SK-N-SH (cell line): ENCODE data around the gene ADAMTS2.

Experiments used
- FOXM1 ChIP-seq: IDR thresholded peaks from 2 replicates; pipeline ENCODE4 v1.4.0; 2012; ENCODE audit warnings: low read depth, mild to moderate bottlenecking
- GABPA ChIP-seq: IDR thresholded peaks from 2 replicates; pipeline ENCODE4 v1.4.0; 2012; ENCODE audit warnings: low read depth, mild to moderate bottlenecking
- MXI1 ChIP-seq: IDR thresholded peaks from 2 replicates; pipeline ENCODE4 v1.6.1; 2012; ENCODE audit warnings: mild to moderate bottlenecking, low read depth, low read length, improper control_type of control experiment
- POLR2AphosphoS5 ChIP-seq: IDR thresholded peaks from 2 replicates; pipeline ENCODE4 v1.6.1; 2012; ENCODE audit warnings: low read depth, low read length
- RAD21 ChIP-seq: IDR thresholded peaks from 2 replicates; pipeline ENCODE4 v1.6.1; 2012; ENCODE audit warnings: mild to moderate bottlenecking, low read length
- SIN3A ChIP-seq: IDR thresholded peaks from 2 replicates; pipeline ENCODE4 v1.6.1; 2012; ENCODE audit warnings: low read depth, mild to moderate bottlenecking, low read length, moderate library complexity, borderline replicate concordance
- YY1 ChIP-seq: IDR thresholded peaks from 2 replicates; pipeline ENCODE4 v1.4.0; 2012; ENCODE audit warnings: low read depth, mild to moderate bottlenecking
- TF ChIP-seq, protein P1 (sequence below): fragments of 150-350 bp; IDR thresholded peaks from 2 replicates; pipeline ENCODE4 v1.6.1; 2017; ENCODE audit warnings: antibody characterized with exemption, low read length, low read depth, borderline replicate concordance
- TF ChIP-seq, protein P2 (sequence below): fragments of 200-600 bp; sonication (generic); IDR thresholded peaks from 2 replicates; pipeline ENCODE4 v1.6.1; 2017; ENCODE audit warnings: antibody characterized with exemption, mild to moderate bottlenecking, moderate library complexity

DNA sequence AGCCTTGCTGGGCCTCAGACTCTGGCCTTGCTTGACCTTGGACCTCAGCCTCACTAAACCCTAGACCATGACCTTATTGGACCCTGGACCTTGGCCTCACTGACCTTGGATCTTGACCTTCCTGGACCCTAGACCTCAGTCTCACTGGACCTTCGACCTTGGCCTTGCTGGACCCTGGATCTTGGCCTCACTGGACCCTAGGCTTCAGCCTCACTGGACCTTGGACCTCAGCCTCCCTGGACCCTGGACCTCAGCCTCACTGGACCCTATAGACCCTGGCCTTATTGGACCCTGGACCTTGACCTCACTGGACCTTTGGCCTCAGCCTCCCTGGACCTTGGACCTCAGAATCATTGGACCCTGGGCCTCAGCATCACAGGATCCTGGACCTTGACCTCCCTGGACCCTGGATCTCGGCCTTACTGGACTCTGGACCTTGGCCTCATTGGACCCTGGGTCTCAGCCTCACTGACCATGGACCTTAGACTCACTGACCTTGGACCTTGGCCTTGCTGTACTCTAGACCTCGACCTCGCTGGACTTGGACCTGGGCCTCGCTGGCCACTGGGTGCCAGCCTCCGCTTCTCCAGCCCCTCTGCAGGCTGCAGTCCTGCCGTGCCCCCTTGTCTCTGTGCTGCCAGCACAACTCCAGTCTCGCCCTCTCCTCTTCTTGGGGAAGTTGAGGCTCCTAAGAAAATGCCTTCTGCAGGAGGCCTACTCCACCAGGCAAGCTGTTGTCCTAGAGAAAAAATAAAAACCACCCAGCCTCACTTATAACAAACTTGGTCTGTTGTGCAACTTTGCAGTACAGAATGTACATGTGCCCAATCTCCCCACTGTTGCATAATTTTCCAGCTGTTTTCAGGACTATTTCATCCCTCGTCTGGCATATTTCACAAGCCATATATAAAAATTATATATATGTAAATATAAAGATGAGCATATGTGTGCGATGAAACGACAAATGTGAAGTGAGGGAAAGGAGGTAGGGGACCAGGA, 11.0 kb upstream of the ADAMTS2 start:
- TF ChIP-seq, protein P1, sequence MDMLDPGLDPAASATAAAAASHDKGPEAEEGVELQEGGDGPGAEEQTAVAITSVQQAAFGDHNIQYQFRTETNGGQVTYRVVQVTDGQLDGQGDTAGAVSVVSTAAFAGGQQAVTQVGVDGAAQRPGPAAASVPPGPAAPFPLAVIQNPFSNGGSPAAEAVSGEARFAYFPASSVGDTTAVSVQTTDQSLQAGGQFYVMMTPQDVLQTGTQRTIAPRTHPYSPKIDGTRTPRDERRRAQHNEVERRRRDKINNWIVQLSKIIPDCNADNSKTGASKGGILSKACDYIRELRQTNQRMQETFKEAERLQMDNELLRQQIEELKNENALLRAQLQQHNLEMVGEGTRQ = no peak
- TF ChIP-seq, protein P2, sequence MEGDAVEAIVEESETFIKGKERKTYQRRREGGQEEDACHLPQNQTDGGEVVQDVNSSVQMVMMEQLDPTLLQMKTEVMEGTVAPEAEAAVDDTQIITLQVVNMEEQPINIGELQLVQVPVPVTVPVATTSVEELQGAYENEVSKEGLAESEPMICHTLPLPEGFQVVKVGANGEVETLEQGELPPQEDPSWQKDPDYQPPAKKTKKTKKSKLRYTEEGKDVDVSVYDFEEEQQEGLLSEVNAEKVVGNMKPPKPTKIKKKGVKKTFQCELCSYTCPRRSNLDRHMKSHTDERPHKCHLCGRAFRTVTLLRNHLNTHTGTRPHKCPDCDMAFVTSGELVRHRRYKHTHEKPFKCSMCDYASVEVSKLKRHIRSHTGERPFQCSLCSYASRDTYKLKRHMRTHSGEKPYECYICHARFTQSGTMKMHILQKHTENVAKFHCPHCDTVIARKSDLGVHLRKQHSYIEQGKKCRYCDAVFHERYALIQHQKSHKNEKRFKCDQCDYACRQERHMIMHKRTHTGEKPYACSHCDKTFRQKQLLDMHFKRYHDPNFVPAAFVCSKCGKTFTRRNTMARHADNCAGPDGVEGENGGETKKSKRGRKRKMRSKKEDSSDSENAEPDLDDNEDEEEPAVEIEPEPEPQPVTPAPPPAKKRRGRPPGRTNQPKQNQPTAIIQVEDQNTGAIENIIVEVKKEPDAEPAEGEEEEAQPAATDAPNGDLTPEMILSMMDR = no peak
- TF ChIP-seq GABPA = no peak
- no peak for TF ChIP-seq POLR2AphosphoS5
- TF ChIP-seq YY1 = no peak
- no peak for TF ChIP-seq SIN3A
- TF ChIP-seq MXI1 = no peak
- TF ChIP-seq FOXM1 = no peak
- TF ChIP-seq RAD21 = no peak
